ENCODE measurements around the gene FAM168B.
"Not testable (repeated sequence)": the region's sequence is repeated elsewhere in the genome, so short reads cannot be mapped to it uniquely, and the experiment has no call there.

The FAM168B gene

DNA sequence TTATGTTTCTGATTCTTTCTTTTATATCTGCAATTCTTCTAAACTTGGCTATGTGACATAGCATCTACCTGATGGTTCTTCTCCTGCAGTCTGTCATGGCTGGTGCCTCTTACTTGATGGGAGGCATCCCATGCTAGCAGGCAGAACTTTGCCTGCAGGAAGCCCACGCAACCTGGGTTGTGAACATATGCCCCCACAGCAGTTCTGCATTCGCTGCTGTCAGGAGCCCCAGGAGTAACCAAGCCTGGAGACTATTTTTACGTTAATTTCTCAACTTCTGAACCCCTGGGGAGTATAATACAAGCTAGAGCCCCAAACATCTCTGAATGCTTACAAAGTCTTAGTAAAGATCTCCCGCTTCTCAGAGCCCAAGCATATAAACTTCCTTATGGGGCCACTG is 12.1 kb downstream of the FAM168B start:
- no peak overlapping the region for H3K4me3 ChIP-seq (replicated peaks in 1 of 2; ENCODE audit: low read depth in 2 of 2, low read length in 2 of 2)
- DNase-seq (ENCODE audit: low read depth in 2 of 2): no peak
- TF ChIP-seq, protein P1, sequence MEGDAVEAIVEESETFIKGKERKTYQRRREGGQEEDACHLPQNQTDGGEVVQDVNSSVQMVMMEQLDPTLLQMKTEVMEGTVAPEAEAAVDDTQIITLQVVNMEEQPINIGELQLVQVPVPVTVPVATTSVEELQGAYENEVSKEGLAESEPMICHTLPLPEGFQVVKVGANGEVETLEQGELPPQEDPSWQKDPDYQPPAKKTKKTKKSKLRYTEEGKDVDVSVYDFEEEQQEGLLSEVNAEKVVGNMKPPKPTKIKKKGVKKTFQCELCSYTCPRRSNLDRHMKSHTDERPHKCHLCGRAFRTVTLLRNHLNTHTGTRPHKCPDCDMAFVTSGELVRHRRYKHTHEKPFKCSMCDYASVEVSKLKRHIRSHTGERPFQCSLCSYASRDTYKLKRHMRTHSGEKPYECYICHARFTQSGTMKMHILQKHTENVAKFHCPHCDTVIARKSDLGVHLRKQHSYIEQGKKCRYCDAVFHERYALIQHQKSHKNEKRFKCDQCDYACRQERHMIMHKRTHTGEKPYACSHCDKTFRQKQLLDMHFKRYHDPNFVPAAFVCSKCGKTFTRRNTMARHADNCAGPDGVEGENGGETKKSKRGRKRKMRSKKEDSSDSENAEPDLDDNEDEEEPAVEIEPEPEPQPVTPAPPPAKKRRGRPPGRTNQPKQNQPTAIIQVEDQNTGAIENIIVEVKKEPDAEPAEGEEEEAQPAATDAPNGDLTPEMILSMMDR (IDR thresholded peaks at IDR 0.05; ENCODE audit: low read depth, low read length): no peak

DNA sequence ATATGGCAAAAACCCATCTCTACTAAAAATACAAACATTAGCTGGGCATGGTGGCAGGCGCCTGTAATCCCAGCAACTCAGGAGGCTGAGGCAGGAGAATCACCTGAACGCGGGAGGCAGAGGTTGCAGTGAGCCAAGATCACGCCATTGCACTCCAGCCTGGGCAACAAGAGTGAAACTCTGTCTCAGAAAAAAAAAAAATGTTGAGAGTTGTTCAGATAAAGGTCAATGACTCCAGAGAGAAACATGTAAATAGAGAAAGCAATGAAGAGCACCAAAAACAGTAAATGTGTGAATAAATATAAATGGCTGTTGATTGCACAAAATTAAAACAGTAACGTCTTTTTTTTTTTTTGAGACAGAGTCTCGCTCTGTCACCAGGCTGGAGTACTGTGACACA is 13.3 kb downstream of the FAM168B start:
- not testable (repeated sequence) for DNase-seq (ENCODE audit: low read depth in 2 of 2); H3K4me3 ChIP-seq (replicated peaks in 1 of 2; ENCODE audit: low read depth in 2 of 2, low read length in 2 of 2)

DNA sequence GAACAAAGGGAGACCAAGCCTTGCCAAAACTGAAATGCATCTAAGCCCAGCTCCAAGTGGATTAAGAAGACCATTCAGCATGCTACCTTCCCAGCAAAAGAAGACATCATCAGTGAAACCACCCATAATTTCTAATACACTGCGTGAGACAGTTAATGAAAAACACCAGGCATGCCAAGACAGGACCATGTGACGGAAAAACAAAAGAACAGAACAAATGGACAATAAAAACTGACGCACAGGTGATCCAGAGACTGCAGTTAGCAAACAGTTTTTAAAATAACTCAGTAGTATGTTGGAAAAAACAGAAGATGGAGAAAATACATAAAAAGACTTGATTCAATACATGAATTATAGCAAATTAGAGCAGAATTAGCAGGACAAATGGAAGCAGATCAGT is 15.3 kb downstream of the FAM168B start:
- no peak overlapping the region for H3K4me3 ChIP-seq (replicated peaks in 1 of 2; ENCODE audit: low read depth in 2 of 2, low read length in 2 of 2)
- TF ChIP-seq, protein P1 (IDR thresholded peaks at IDR 0.05; ENCODE audit: low read depth, low read length): no peak
- no peak for DNase-seq (ENCODE audit: low read depth in 2 of 2)

DNA sequence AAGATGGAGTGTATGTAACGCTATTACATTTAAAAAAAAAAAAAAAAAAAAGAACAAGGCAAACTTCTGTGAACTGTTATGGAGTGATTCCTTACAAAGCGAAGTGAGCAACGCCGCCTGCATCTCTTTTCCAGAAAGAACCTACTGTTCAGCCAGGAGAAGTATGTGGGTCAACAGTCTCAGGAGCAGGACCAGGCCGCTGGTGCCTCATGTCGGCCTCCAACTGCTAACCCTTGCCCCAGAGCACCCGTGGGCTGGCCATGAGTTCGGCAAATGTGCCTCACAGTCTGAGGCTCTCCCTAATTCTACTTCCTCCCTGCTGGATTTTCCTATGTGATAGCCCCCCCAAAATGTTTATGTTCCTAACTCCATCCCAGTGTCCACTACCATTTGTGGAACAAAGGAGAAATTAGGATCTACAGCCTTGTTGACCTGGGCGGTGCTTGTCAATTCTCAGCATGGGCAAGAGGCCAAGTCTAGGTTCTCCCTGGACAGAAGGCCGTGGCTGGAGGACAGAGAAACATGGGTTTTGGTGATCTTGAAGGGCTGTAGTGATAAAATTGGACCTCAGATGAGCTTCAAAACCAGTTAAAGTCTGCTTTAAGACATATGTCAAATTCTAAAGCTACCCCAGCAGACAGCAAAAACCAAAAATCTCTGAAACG is 15.9 kb downstream of the FAM168B start:
- H3K4me3 ChIP-seq (replicated peaks in 1 of 2; ENCODE audit: low read depth in 2 of 2, low read length in 2 of 2): no peak overlapping the region
- DNase-seq (ENCODE audit: low read depth in 2 of 2): no peak
- TF ChIP-seq, protein P1 (IDR thresholded peaks at IDR 0.05; ENCODE audit: low read depth, low read length): no peak

DNA sequence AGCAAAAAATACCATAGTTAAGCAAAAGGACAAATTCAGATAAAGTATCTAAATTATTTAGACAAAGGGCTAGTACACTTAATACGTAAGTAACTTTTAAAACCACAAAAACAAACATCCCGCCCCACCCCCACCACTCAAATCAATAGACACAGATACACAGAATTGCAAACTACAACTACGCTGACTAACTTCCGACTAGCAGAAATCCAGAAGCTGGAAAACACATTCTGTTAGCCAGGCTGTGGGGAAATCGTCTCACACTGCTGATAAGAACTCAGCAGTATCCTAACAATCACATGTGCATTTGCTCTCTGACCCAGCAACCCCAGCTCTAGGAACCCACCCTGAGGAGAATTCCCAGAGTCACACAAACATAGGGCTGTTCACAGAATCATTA is 16.6 kb downstream of the FAM168B start:
- DNase-seq (ENCODE audit: low read depth in 2 of 2): peak; percentile 28 to 71
- H3K4me3 ChIP-seq (replicated peaks in 1 of 2; ENCODE audit: low read depth in 2 of 2, low read length in 2 of 2): no peak overlapping the region
- TF ChIP-seq, protein P1 (IDR thresholded peaks at IDR 0.05; ENCODE audit: low read depth, low read length): no peak

DNA sequence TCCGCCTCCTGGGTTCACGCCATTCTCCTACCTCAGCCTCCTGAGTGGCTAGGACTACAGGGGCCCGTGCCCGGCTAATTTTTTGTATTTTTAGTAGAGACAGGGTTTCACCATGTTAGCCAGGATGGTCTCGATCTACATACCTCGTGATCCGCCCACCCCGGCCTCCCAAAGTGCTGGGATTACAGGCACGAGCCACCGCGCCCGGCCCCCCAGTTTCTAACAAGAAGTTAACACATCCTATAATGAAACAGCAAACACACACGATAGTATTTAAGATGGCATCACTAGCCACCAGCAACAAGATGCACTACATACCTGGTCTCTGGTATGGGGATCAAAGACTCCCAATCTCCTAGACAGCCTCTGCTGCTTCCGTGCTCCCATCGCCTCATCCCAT is 17.7 kb downstream of the FAM168B start:
- not testable (repeated sequence) for DNase-seq (ENCODE audit: low read depth in 2 of 2); H3K4me3 ChIP-seq (replicated peaks in 1 of 2; ENCODE audit: low read depth in 2 of 2, low read length in 2 of 2)

DNA sequence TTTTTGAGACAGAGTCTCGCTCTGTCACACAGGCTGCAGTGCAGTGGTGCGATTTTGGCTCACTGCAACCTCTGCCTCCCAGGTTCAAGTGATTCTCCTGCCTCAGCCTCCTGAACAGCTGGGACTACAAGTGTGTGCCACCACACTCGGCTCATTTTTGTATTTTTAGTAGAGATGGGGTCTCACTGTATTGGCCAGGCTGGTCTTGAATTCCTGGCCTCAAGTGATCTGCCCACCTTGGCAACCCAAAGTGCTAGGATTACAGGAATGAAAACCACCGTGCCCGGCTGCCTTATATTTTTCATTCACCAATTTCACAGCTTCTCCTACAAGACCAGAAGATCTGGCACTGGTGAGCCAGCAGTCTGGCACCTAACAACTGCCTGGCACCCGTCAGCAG is 25.1 kb downstream of the FAM168B start:
- not testable (repeated sequence) for H3K4me3 ChIP-seq (replicated peaks in 1 of 2; ENCODE audit: low read depth in 2 of 2, low read length in 2 of 2); DNase-seq (ENCODE audit: low read depth in 2 of 2)

DNA sequence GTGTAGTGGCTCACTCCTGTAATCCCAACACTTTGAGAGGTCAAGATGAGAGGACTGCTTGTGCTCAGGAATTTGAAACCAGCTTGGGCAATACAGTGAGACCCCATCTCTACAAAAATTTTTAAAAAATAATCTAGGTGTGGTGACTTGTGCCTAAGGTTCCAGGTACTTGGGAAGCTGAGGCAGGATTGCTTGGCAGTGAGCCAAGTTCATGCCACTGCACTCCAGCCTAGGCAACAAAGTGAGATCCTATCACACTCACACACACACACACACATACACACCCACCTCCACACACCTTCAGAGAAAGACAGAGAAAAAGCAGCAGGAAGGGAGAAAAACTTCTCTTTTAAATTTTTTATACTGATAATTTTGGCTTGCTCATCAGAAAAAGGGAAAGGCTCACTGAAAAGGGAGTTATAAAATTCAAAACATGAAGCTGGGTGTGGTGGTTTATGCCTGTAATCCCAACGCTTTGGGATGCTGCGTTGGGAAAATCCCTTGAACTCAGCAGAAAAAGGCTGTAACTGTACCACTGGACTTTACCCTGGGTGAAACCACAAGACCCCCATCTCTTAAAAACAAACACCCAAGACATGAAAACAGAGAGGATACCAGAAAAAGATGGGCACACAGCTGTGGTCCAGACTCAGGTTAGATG is 25.7 kb downstream of the FAM168B start:
- DNase-seq (ENCODE audit: low read depth in 2 of 2): no peak
- TF ChIP-seq, protein P1 (IDR thresholded peaks at IDR 0.05; ENCODE audit: low read depth, low read length): no peak
- H3K4me3 ChIP-seq (replicated peaks in 1 of 2; ENCODE audit: low read depth in 2 of 2, low read length in 2 of 2): no peak overlapping the region

Measured in cardiac fibroblast (primary cell).